DMS114 treated with DMSO at 0.1 percent for 48 hours (cell line): Measurements from ENCODE around the gene LDAH.

ENCODE experiments used
- DNase-seq: peaks from one replicate; lab custom pipeline; 2025; ENCODE audit not compliant: unreplicated experiment; lab: John Stamatoyannopoulos, UW

The LDAH gene

GRCh38 chr2:20653695-20654534 is 169.0 kb downstream of the LDAH start:
- no peak for DNase-seq

DNA sequence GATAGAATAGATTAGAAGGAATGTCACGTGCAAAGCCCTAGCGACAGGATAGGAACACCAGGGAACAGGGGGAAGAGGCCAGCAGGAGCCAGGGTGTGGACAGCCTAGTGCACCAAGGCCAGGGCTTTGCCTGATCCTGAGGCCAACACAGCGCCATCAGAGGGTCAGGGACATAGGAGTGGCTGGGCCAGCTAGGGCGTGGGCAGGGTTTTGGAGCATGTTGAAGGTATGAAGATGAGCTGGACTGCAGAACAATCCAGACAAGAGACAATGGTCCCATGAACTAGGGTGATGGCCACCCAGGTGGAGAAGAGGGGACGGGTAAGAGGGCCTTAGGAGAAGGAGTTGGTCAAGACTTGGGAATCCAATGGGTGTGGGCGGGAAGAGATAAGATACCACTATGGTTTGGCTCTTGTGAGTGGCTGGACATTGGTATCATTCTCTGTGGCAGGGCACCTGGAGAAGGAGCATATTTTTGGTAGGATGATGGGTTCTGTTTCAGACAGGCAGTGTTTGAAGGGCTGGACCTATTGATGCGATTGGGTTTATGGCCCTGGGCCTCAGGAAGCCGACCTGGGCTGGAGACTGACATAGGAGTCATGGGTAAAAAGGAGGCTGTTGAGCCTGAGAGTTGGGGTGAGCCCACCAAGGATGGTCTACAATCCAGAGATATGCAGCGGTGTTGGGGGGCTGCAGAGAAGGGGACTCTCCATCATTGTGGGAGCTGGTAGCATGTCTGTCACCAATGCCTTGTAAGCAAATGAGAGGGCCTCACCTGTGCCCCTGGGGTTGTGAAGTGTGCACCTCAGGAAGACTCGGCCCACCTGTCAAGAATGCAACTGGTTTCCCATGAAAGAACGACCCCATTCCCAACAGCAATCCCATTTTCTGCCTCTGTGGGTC is 170.0 kb downstream of the LDAH start:
- no peak for DNase-seq

DNA sequence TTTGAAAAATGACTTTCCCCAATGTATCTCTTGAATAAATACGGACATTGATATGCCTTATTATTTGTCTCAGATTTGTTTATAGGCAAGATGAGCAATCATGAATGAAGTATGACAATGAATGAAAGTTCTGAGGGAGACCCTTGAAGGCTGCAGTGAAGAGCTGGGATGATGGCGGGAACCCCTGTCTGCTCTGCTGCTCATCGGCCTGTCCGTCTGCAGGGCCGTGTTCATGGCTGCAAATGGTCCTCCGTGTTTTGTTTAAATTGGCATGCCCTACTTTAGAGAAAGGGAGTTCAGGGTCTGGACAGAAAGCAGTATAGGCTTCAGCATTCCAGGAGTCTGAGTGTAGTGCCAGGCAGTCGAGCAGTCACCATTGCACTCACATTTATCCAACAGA is 170.8 kb downstream of the LDAH start:
- DNase-seq: no peak

DNA sequence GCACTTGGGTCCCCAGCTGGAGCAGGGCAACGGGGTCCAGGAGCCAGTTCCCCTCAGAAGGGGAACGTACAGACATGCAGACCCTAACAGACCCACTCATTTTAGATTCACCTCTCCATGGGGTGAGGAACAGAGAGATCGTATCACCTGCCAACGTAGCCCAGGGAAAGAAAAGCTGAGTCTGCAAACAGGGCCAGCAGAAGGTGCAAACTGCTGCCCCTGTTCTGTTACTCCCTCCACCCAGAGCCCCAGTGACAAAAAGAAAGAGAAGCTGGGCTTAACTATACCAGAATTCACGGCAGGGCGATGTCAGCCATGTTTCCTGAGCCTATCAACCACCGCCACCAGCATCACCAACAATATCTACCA is 171.2 kb downstream of the LDAH start:
- DNase-seq: no peak

- peak; percentile 64 for DNase-seq
Observed at GRCh38 chr2:20650877-20651730, 171.8 kb downstream of the LDAH start, which contains the start of gene HS1BP3. Gene HS1BP3, minus strand, starts transcription at chr2:20651098. Its CDS starts 35 bp downstream, at chr2:20651063.

DNA sequence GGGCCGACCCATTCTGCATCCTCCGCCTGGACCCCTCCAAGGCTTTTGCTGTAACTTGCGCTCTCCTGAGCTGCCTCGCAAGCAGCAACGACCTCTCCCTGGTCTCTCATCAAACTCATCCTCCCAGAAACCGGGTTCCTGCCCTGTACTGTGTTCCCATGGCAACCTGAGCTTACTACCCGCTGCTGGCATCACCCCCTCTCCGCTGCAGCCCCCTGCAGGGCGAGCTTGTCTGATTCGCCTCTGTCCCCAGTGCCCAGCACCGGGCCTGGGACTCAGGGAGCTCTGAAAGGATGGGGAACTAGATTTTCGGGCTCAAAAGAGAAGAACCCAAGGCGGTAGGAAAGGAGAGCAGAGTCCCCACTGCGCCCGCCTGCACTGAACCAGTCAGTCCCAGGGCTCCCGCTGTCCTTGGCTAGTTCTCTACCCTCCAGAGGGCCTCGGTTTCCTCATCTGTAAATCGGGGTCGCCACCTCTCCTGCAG is 172.5 kb downstream of the LDAH start:
- DNase-seq: peak; percentile 4

DNA sequence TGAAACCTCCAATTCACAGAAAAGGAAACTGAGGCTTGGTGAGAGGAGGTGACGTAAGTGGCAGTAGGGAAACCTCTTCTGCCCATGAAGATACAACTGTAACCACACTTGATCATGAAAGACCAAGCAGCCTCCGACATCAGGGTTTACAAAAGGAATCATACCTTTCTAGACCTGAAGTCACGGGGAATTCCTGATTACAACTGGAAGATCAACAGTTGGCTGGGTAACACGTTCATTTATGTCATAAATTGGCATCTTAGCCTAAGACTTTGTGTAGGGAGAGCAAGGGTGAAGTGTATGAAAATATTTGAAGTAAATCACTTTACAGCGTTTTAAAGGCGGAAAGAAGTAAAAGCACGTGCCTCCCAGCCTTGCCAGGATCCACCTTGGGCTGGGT is 172.9 kb downstream of the LDAH start:
- no peak for DNase-seq

- no peak for DNase-seq
Observed at GRCh38 chr2:20649576-20649975, 173.3 kb downstream of the LDAH start.

DNA sequence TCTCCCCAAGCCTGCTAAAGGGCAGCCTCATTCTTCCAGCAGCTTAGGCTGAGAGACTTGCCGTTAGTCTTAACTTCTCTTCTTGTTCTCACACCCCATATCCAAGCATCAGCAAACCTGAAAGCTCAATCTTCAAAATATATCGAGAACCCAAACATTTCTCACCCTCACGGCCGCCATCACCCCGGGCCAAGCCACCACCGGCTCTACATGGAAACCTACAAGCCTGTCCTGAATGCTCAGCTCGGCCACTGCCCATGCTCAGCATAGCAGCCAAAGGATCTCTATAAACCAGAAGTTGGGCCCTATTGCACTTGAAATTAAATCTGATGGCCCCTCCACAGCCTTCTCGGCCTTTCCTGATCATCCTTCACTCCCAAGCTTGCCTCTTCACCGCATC is 174.1 kb downstream of the LDAH start:
- no peak for DNase-seq

- no peak for DNase-seq
Observed at GRCh38 chr2:20648206-20648605, 174.7 kb downstream of the LDAH start.

GRCh38 chr2:20647738-20648137 is 175.2 kb downstream of the LDAH start:
- no peak for DNase-seq

- DNase-seq: no peak
Observed at GRCh38 chr2:20647211-20647610, 175.7 kb downstream of the LDAH start.

DNA sequence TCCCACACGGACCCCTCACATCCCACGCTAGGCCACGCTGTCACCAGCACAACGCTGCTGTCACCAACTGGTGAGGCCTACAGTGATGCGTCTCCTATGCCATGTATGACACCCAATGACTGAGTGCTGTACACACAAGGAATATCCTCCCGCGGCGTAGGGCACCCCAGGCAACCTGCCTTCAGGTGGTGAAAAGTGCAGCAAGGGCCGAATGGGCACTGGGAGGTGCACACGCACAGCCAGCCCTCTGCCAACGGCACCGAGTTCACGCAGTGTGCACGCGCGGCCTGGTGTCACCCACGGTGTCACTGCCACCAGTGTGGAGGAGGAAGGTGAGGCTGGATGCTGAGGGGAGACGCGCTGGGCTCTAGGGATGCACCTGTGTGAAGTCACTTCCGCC is 176.5 kb downstream of the LDAH start:
- no peak for DNase-seq

GRCh38 chr2:20645761-20646160 is 177.1 kb downstream of the LDAH start:
- DNase-seq: no peak

- DNase-seq: no peak
Observed at GRCh38 chr2:20645301-20645701, 177.6 kb downstream of the LDAH start.

DNA sequence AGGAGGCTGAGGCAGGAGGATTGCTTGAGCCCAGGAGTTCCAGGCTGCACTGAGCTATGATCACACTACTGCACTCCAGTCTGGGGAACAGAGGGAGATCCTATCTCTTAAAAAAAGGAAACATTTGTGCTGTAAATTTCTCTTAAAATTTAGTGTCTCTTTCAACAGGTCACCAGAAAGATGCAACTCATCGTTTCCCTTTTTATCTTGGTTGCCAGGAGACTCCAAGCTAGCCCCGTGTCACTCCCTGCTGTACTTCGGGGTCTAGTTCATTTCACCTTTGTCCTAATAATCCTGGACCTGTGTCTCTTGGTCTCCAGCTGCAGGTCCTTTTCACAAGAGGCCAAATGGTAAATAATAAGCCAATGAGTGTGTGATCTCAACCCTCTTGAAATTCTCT is 179.1 kb downstream of the LDAH start:
- no peak for DNase-seq

- no peak for DNase-seq
Observed at GRCh38 chr2:20643060-20643459, 179.8 kb downstream of the LDAH start.

GRCh38 chr2:20642055-20642971 is 180.6 kb downstream of the LDAH start:
- peak; percentile 60 for DNase-seq

GRCh38 chr2:20641123-20641985 is 181.5 kb downstream of the LDAH start:
- no peak for DNase-seq
